Stimulated activated CD8-positive, alpha-beta memory T cell treated with anti-CD3 and anti-CD28 coated beads, Interleukin-4, amount 100 ng/mL, for 1 hour (primary cell): Measurements from ENCODE around the gene DDX39A.
"Not testable (repeated sequence)": the region's sequence is repeated elsewhere in the genome, so short reads cannot be mapped to it uniquely, and the experiment has no call there.

Experiments used
- DNase-seq, 2 donors: peaks; one replicate each; pipeline ENCODE4 v3.0.0-alpha.2; 2020; ENCODE audit warnings: low read depth in 2 of 2, low spot score in 1 of 2

DDX39A gene

GRCh38 chr19:14419106-14419813 lies at the start of gene DDX39A:
DDX39A (minus strand) TSS chr19:14419341; CDS start chr19:14413220, 6,121 bp downstream.
- DNase-seq = peak; percentile 88 to 92

GRCh38 chr19:14467816-14468215 lies 48.7 kb upstream of the DDX39A start:
- DNase-seq = no peak

- DNase-seq = no peak
Observed at GRCh38 chr19:14467391-14467790, 48.2 kb upstream of the DDX39A start.

- no peak for DNase-seq
Observed at GRCh38 chr19:14463747-14464146, 44.6 kb upstream of the DDX39A start.

GRCh38 chr19:14462401-14462800 lies 43.3 kb upstream of the DDX39A start:
- DNase-seq = not testable (repeated sequence)

GRCh38 chr19:14460935-14461334 lies 41.8 kb upstream of the DDX39A start:
- no peak for DNase-seq

- DNase-seq = no peak
Observed at GRCh38 chr19:14459703-14460102, 40.6 kb upstream of the DDX39A start.

GRCh38 chr19:14452303-14452702 lies 33.2 kb upstream of the DDX39A start:
- not testable (repeated sequence) for DNase-seq

GRCh38 chr19:14450876-14451275 lies 31.7 kb upstream of the DDX39A start:
- DNase-seq = no peak

- DNase-seq = no peak
Observed at GRCh38 chr19:14450168-14450874, 31.2 kb upstream of the DDX39A start.

GRCh38 chr19:14449321-14449720 lies 30.2 kb upstream of the DDX39A start:
- no peak for DNase-seq

- no peak for DNase-seq
Observed at GRCh38 chr19:14446336-14447036, 27.3 kb upstream of the DDX39A start.

GRCh38 chr19:14443632-14444216 lies 24.6 kb upstream of the DDX39A start:
- DNase-seq = no peak

- no peak for DNase-seq
Observed at GRCh38 chr19:14442891-14443631, 23.9 kb upstream of the DDX39A start.

- no peak for DNase-seq
Observed at GRCh38 chr19:14441041-14441938, 22.1 kb upstream of the DDX39A start.

GRCh38 chr19:14440049-14440448 lies 20.9 kb upstream of the DDX39A start:
- DNase-seq = peak in 1 of 2 donors; percentile 63

- no peak for DNase-seq
Observed at GRCh38 chr19:14439014-14439413, 19.9 kb upstream of the DDX39A start.

- no peak for DNase-seq
Observed at GRCh38 chr19:14437578-14438140, 18.5 kb upstream of the DDX39A start.

GRCh38 chr19:14435320-14436050 lies 16.3 kb upstream of the DDX39A start:
- no peak for DNase-seq
